ENCODE measurements around the gene C21orf91. TPM values are rescaled to one million over a fixed set of nuclear protein-coding genes. Genes with fewer than 3 reads are reported as not detected.

C21orf91 gene
- total RNA-seq, 1 donor from 2014 or later: 5.6 TPM

GRCh38 chr21:17853393-17854275, 34.5 kb upstream of the C21orf91 start:
- TF ChIP-seq, protein P1, sequence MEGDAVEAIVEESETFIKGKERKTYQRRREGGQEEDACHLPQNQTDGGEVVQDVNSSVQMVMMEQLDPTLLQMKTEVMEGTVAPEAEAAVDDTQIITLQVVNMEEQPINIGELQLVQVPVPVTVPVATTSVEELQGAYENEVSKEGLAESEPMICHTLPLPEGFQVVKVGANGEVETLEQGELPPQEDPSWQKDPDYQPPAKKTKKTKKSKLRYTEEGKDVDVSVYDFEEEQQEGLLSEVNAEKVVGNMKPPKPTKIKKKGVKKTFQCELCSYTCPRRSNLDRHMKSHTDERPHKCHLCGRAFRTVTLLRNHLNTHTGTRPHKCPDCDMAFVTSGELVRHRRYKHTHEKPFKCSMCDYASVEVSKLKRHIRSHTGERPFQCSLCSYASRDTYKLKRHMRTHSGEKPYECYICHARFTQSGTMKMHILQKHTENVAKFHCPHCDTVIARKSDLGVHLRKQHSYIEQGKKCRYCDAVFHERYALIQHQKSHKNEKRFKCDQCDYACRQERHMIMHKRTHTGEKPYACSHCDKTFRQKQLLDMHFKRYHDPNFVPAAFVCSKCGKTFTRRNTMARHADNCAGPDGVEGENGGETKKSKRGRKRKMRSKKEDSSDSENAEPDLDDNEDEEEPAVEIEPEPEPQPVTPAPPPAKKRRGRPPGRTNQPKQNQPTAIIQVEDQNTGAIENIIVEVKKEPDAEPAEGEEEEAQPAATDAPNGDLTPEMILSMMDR (IDR thresholded peaks at IDR 0.05; ENCODE audit: insufficient read depth, low read length, poor library complexity, severe bottlenecking): no peak
- no peaks in the 10 kb centered on the region for H3K36me3 ChIP-seq (ENCODE audit: control insufficient read depth, insufficient read depth, low read length)
- H3K4me3 ChIP-seq (ENCODE audit: low read depth, low read length): no peak overlapping the region
- H3K27me3 ChIP-seq (ENCODE audit: control insufficient read depth, insufficient read depth, low read length): no peaks in the 10 kb centered on the region
- DNase-seq (ENCODE audit: low read depth): no peak

DNA sequence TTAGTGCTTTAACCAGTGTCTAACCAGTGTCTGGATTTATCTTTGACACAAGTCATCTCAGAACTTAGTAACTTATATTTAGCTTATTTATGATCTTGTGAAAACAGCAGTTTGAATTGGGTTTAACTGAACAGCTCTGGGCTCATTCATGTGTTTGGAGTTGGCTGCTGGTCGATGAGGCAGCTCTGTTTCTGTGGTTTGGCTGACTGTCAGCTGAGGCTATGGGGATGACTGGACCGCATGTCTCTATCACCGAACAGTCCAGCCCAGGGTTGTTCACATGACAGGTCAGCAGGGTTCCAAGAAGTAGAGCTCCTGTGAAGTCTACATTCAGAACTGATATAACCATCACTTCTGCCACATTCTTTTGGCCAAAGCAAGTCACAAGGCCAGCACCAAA, 29.1 kb upstream of the C21orf91 start:
- Histone ChIP-seq H3K36me3 (ENCODE audit: control insufficient read depth, insufficient read depth, low read length) (no peaks in the 10 kb centered on the region), H3K4me3 (ENCODE audit: low read depth, low read length) (no peak overlapping the region), H3K27me3 (ENCODE audit: control insufficient read depth, insufficient read depth, low read length) (no peaks in the 10 kb centered on the region)
- TF ChIP-seq, protein P1 (IDR thresholded peaks at IDR 0.05; ENCODE audit: insufficient read depth, low read length, poor library complexity, severe bottlenecking): no peak
- DNase-seq (ENCODE audit: low read depth): peak; percentile 85

DNA sequence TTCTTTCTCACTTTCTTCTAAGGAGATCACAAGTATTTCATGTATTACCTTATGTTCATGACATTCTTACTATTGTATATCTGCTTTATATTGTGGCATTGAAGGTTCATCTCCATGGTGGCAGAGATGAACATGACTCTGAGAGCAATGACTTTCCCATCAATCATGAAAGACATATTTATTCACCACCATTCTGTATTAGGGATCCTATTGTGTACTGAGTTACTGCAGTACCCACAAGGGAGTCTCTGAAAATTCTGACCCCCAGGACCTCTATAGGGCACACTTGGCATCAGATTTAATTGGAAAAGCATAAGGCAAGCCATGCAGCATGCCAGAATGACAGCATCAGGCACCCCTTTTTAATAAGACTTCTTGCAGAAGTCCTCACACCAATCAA, 21.9 kb upstream of the C21orf91 start:
- no peaks in the 10 kb centered on the region for H3K36me3 ChIP-seq (ENCODE audit: control insufficient read depth, insufficient read depth, low read length)
- DNase-seq (ENCODE audit: low read depth): no peak
- TF ChIP-seq, protein P1 (IDR thresholded peaks at IDR 0.05; ENCODE audit: insufficient read depth, low read length, poor library complexity, severe bottlenecking): no peak
- H3K4me3 ChIP-seq (ENCODE audit: low read depth, low read length): no peak overlapping the region
- H3K27me3 ChIP-seq (ENCODE audit: control insufficient read depth, insufficient read depth, low read length): no peaks in the 10 kb centered on the region

GRCh38 chr21:17834639-17835354, 15.6 kb upstream of the C21orf91 start:
- DNase-seq (ENCODE audit: low read depth): no peak
- Histone ChIP-seq H3K36me3 (ENCODE audit: control insufficient read depth, insufficient read depth, low read length) (no peaks in the 10 kb centered on the region), H3K4me3 (ENCODE audit: low read depth, low read length) (no peak overlapping the region), H3K27me3 (ENCODE audit: control insufficient read depth, insufficient read depth, low read length) (no peaks in the 10 kb centered on the region)
- TF ChIP-seq, protein P1 (IDR thresholded peaks at IDR 0.05; ENCODE audit: insufficient read depth, low read length, poor library complexity, severe bottlenecking): no peak

GRCh38 chr21:17829472-17829871, 10.3 kb upstream of the C21orf91 start:
- no peak for DNase-seq (ENCODE audit: low read depth)
- no peak overlapping the region for H3K4me3 ChIP-seq (ENCODE audit: low read depth, low read length)
- no peaks in the 10 kb centered on the region for H3K36me3 ChIP-seq (ENCODE audit: control insufficient read depth, insufficient read depth, low read length)
- no peaks in the 10 kb centered on the region for H3K27me3 ChIP-seq (ENCODE audit: control insufficient read depth, insufficient read depth, low read length)
- TF ChIP-seq, protein P1 (IDR thresholded peaks at IDR 0.05; ENCODE audit: insufficient read depth, low read length, poor library complexity, severe bottlenecking): no peak

Measured in kidney epithelial cell (primary cell).